Small intestine (tissue), 7 donors: Measurements from ENCODE around the gene EYA3. TPM values are rescaled to one million over a fixed set of nuclear protein-coding genes. Genes with fewer than 3 reads are reported as not detected.

Experiments used
- DNase-seq, 2 donors: peaks; one replicate each; pipeline versions ENCODE4 v3.0.0 to v3.0.0-alpha.2; 2013
- FAIRE-seq: peaks from 2 replicates; lab custom pipeline; 2012; peaks lifted over from hg19 to GRCh38; lab: Jason Lieb, UNC
- H3K27ac ChIP-seq, 3 donors: one replicate each; pipeline ENCODE4 v1.5.1; 2013; ENCODE audit warnings: low read length in 2 of 3, mild to moderate bottlenecking in 2 of 3, control low read depth in 1 of 3, inconsistent platforms in 1 of 3, low read depth in 1 of 3, moderate library complexity in 1 of 3
- H3K27me3 ChIP-seq, 3 donors: one replicate each; pipeline ENCODE4 v1.6.1; 2013; ENCODE audit warnings: low read length in 3 of 3, inconsistent platforms in 1 of 3; ENCODE audit not compliant: control insufficient read depth in 3 of 3, insufficient read depth in 3 of 3
- H3K36me3 ChIP-seq, 3 donors: one replicate each; pipeline ENCODE4 v1.6.1; 2013; ENCODE audit warnings: low read length in 3 of 3, inconsistent platforms in 1 of 3, low read depth in 1 of 3, mild to moderate bottlenecking in 1 of 3, moderate library complexity in 1 of 3; ENCODE audit not compliant: control insufficient read depth in 3 of 3, insufficient read depth in 2 of 3
- H3K4me1 ChIP-seq, 3 donors: one replicate each; pipeline ENCODE4 v1.6.1; 2013; ENCODE audit warnings: low read length in 2 of 3, inconsistent platforms in 1 of 3, low read depth in 1 of 3, mild to moderate bottlenecking in 1 of 3, moderate library complexity in 1 of 3; ENCODE audit not compliant: control insufficient read depth in 3 of 3, insufficient read depth in 2 of 3
- H3K4me3 ChIP-seq, 3 donors: one replicate each; pipeline ENCODE4 v1.5.1; 2013; ENCODE audit warnings: low read length in 3 of 3, control low read depth in 1 of 3, inconsistent platforms in 1 of 3, low read depth in 1 of 3, mild to moderate bottlenecking in 1 of 3, moderate library complexity in 1 of 3
- H3K9me3 ChIP-seq, 2 donors: one replicate each; pipeline ENCODE4 v1.6.1; 2013; ENCODE audit warnings: low read depth in 1 of 2, low read length in 1 of 2; ENCODE audit not compliant: control insufficient read depth in 2 of 2, insufficient read depth in 1 of 2
- WGBS, 3 donors: extraction: QIAGEN DNeasy Blood & Tissue Kit; methylation state at CpG; one replicate each; pipeline ENCODE4 v1.1.7; 2013; 5-methylcytosine and 5-hydroxymethylcytosine counted together
- polyA plus RNA-seq, 4 donors: library from polyadenylated mRNA; stranded (reverse) in 3 of 4; unstranded in 1 of 4; fragments of 200-250 nt in 3 of 4; fragments of 120-200 nt in 1 of 4; gene quantifications; one replicate each; pipeline versions ENCODE4 v1.2.1 to v1.2.3, GENCODE V29; 2013
- donor health status: healthy with polysubstance abuse.
- donor health status: control.
- donor health status: control.
- donor health status: Bipolar disorder and iron deficiency.
- donor health status: healthy.

EYA3 gene
- polyA plus RNA-seq, 4 donors = 3.2 to 17.4 (median 6.4) TPM

DNA sequence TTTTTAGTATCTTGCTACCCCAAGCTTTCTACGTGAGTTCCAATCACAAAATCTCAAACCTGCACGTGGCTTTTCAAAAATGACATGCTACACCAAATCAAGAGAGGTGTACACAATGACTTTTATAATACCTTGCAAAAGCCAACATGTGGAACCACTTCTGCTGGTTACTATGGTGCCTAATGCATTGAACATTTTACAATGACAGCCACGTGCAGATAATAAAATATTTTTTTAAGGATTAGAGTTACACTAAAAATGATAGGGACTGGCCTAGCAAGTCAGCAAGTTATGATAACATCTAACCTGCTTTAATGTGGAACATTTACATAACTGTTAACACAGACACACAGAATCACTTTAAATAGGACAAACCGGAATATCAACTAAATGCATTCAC, 30.2 kb downstream of the EYA3 start:
- no peak overlapping the region for H3K4me3 ChIP-seq
- FAIRE-seq = no peak

GRCh38 chr1:28056129-28056925, 32.1 kb downstream of the EYA3 start:
- no peak overlapping the region for H3K4me3 ChIP-seq
- H3K36me3 ChIP-seq = peaks cover 0 to 9% (median 0%) of the 10 kb centered on the region in 3 donors
- H3K9me3 ChIP-seq = no peaks in the 10 kb centered on the region
- no peak overlapping the region for H3K27ac ChIP-seq
- peaks cover 0 to 10% (median 5%) of the 10 kb centered on the region in 3 donors for H3K4me1 ChIP-seq
- DNase-seq (no peak), FAIRE-seq (no peak)
- 23 to 43% (median 33%) methylated on average over 4 of the region's 4 CpGs for WGBS, 3 donors
- no peaks in the 10 kb centered on the region for H3K27me3 ChIP-seq

More for the DNA sequence above, 30.2 kb downstream of the EYA3 start:
- peaks cover 0 to 10% (median 5%) of the 10 kb centered on the region in 3 donors for H3K4me1 ChIP-seq
- H3K27ac ChIP-seq = no peak overlapping the region
- no peak for DNase-seq
- no peaks in the 10 kb centered on the region for H3K27me3 ChIP-seq
- no peaks in the 10 kb centered on the region for H3K9me3 ChIP-seq
- WGBS, 3 donors = 65 to 70% (median 65%) methylated on average over 4 of the region's 4 CpGs
- H3K36me3 ChIP-seq = peaks cover 0 to 3% (median 0%) of the 10 kb centered on the region in 3 donors

DNA sequence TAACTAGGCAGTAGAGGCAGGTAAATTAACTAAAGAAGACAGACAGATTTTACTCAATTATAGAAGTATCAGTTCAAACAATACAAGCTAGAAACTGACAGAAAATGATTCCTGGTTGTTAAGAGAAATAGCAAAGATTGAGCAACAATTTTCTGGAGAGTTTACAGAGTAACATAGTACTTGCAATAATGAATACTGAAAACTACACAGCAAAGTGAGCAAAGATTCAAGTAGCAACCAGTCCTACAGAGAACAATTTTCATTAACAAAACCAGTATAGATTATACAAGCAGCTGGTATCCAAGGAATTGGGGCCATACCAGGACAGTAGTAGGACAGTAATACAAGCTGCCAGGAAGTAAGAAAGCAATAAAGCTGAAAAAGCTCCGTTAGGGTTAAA, 37.6 kb downstream of the EYA3 start:
- WGBS, 3 donors = 44 to 62% (median 57%) methylated on average over 1 of the region's 1 CpG
- Histone ChIP-seq H3K9me3 (no peaks in the 10 kb centered on the region), H3K27me3 (no peaks in the 10 kb centered on the region), H3K36me3 (peaks cover 2 to 22% (median 5%) of the 10 kb centered on the region in 3 donors), H3K4me1 (no peaks in the 10 kb centered on the region), H3K27ac (no peak overlapping the region), H3K4me3 (no peak overlapping the region)
- FAIRE-seq = no peak
- no peak for DNase-seq

DNA sequence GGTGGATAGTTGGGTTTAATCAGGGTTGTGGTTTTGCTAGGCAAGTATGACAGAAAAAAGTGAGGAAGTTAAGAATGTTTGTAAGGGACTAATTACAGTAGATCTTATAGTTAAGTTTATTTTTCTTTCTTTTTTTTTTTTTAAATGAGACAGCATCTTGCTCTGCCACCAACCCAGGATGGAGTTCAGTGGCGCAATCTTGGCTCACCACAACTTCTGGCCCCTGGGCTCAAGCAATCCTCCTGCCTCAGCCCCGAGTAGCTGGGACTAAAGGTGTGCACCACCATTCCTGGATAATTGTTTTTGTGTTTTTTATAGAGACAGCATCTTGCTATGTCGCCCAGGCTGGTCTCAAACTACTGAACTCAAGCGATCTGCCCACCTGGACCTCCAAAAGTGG, 41.7 kb downstream of the EYA3 start:
- Histone ChIP-seq H3K27me3 (no peaks in the 10 kb centered on the region), H3K9me3 (no peaks in the 10 kb centered on the region), H3K4me1 (no peaks in the 10 kb centered on the region), H3K27ac (no peak overlapping the region), H3K4me3 (no peak overlapping the region), H3K36me3 (peaks cover 5 to 19% (median 6%) of the 10 kb centered on the region in 3 donors)
- DNase-seq (no peak), FAIRE-seq (no peak)
- 97 to 99% (median 97%) methylated on average over 4 of the region's 4 CpGs for WGBS, 3 donors

DNA sequence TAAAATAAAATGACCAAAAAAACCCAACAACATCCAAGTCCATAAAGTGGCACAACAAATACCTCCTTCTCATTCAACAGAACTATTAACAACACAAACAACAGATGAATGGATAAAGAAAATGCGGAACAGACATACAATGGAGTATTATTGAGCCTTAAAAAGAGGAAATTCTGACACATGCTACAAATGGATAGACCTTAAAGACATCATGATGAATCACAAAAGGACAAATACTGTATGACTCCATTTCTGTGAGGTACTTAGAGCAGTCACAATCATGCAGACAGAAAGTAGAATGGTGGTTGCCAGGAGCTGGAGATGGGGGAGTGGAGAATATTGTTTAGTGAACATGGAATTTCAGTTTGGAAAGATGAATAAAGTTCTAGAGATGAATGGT, 42.6 kb downstream of the EYA3 start:
- H3K27ac ChIP-seq = no peak overlapping the region
- H3K36me3 ChIP-seq = peaks cover 5 to 22% (median 6%) of the 10 kb centered on the region in 3 donors
- no peaks in the 10 kb centered on the region for H3K27me3 ChIP-seq
- H3K4me3 ChIP-seq = no peak overlapping the region
- 90 to 97% (median 97%) methylated on average over 1 of the region's 1 CpG for WGBS, 3 donors
- no peak for FAIRE-seq
- no peak for DNase-seq
- no peaks in the 10 kb centered on the region for H3K9me3 ChIP-seq
- H3K4me1 ChIP-seq = no peaks in the 10 kb centered on the region

- H3K27me3 ChIP-seq = no peaks in the 10 kb centered on the region
- no peak overlapping the region for H3K4me3 ChIP-seq
- no peaks in the 10 kb centered on the region for H3K9me3 ChIP-seq
- H3K27ac ChIP-seq = no peak overlapping the region
- H3K4me1 ChIP-seq = no peaks in the 10 kb centered on the region
- WGBS, 3 donors = 95 to 100% (median 100%) methylated on average over 1 of the region's 1 CpG
- FAIRE-seq = no peak
- no peak for DNase-seq
- H3K36me3 ChIP-seq = peaks cover 5 to 22% (median 6%) of the 10 kb centered on the region in 3 donors
These were observed 44.0 kb downstream of the EYA3 start for GRCh38 chr1:28044399-28044798.

GRCh38 chr1:28039341-28039740, 49.1 kb downstream of the EYA3 start:
- FAIRE-seq = no peak
- Histone ChIP-seq H3K4me3 (no peak overlapping the region), H3K9me3 (no peaks in the 10 kb centered on the region), H3K36me3 (peaks cover 0 to 10% (median 10%) of the 10 kb centered on the region in 3 donors), H3K4me1 (no peaks in the 10 kb centered on the region), H3K27ac (no peak overlapping the region), H3K27me3 (no peaks in the 10 kb centered on the region)
- 68 to 77% (median 77%) methylated on average over 2 of the region's 2 CpGs for WGBS, 3 donors
- no peak for DNase-seq

- FAIRE-seq (no peak), DNase-seq (no peak)
- WGBS, 3 donors = 87 to 94% (median 90%) methylated on average over 8 of the region's 8 CpGs
These were observed 50.5 kb downstream of the EYA3 start for GRCh38 chr1:28037946-28038345.

More at GRCh38 chr1:28037946-28038345, 50.5 kb downstream of the EYA3 start:
- no peaks in the 10 kb centered on the region for H3K27me3 ChIP-seq
- no peaks in the 10 kb centered on the region for H3K4me1 ChIP-seq
- H3K9me3 ChIP-seq = no peaks in the 10 kb centered on the region
- no peak overlapping the region for H3K27ac ChIP-seq
- no peak overlapping the region for H3K4me3 ChIP-seq
- peaks cover 0 to 14% (median 10%) of the 10 kb centered on the region in 3 donors for H3K36me3 ChIP-seq
